Tibial nerve (tissue), 4 donors: ENCODE data around the gene CALML3.

Experiments used
- CTCF ChIP-seq, 5 experiments: fragments of 200-600 bp in 3 of 5; fragments of 450-650 bp in 2 of 5; sonication (generic) in 3 of 5; IDR thresholded peaks; one replicate each; pipeline ENCODE4 v1.5.1; 2016 to 2019; ENCODE audit warnings: antibody characterized with exemption in 5 of 5, mild to moderate bottlenecking in 3 of 5, moderate library complexity in 2 of 5
- EP300 ChIP-seq, 2 donors: sonication (generic); formaldehyde crosslinking; IDR thresholded peaks; one replicate each; pipeline ENCODE4 v1.6.1; 2017; ENCODE audit warnings: antibody characterized with exemption in 2 of 2, mild to moderate bottlenecking in 1 of 2
- POLR2A ChIP-seq, 2 donors: fragments of 450-650 bp; IDR thresholded peaks; one replicate each; pipeline ENCODE4 v1.6.1; 2017; ENCODE audit warnings: antibody characterized with exemption in 2 of 2, mild to moderate bottlenecking in 2 of 2, moderate library complexity in 2 of 2

- TF ChIP-seq EP300 (IDR thresholded peaks at IDR 0.05) (no peak), CTCF (IDR thresholded peaks at IDR 0.05) (no peak), POLR2A (IDR thresholded peaks at IDR 0.05) (no peak)
Measured at GRCh38 chr10:5511885-5512280, 12.9 kb upstream of the CALML3 start.
